K562 (cell line): ENCODE data around the gene KIR2DL4. TPM values are rescaled to one million over a fixed set of nuclear protein-coding genes. Genes with fewer than 3 reads are reported as not detected.

Experiments
- ATAC-seq: fragments of 200-7000 bp; cut with Tn5 transposase; 3 replicates; pipeline ENCODE4 v1.9.1; 2020; ENCODE audit warnings: moderate library complexity
- BruUV-seq: library from RNA; stranded (reverse); fragments of 400-500 nt; replicated peaks from 2 replicates; lab custom pipeline; 2021; lab: Mats Ljungman, UMichigan
- CTCF ChIA-PET: fragments of 300-600 bp; formaldehyde crosslinking; extraction: SDS; loops from one replicate; lab custom pipeline; 2021; ENCODE audit warnings: low intra/inter-chr PET ratio; lab: Yijun Ruan, JAX
- POLR2A ChIA-PET: fragments of 300-600, 350-650 bp; sonication (Branson Sonifier 250); formaldehyde crosslinking; extraction: SDS; loops from one replicate; lab custom pipeline; 2021; ENCODE audit warnings: antibody characterized with exemption, inconsistent platforms; lab: Yijun Ruan, JAX
- DNase-seq, 4 experiments: peaks; one replicate each; pipeline versions ENCODE4 v3.0.0 to v3.0.0-alpha.2; 2011 to 2018; ENCODE audit warnings: low spot score in 3 of 4, mixed read lengths in 3 of 4; ENCODE audit errors: extremely low read depth in 1 of 4
- FAIRE-seq: peaks from 2 replicates; lab custom pipeline; 2011; peaks lifted over from hg19 to GRCh38; lab: Jason Lieb, UNC
- H2AFZ ChIP-seq: 2 replicates; pipeline ENCODE4 v1.6.0; 2011; ENCODE audit warnings: low read depth, low read length, control low read depth, inconsistent platforms
- H3K27ac ChIP-seq: fragments of 200-600 bp; 3 replicates; pipeline ENCODE4 v1.8.0; 2011; ENCODE audit warnings: low read depth, mild to moderate bottlenecking, control low read depth, inconsistent platforms, low read length, moderate library complexity, mixed read lengths; ENCODE audit errors: extremely low read depth
- H3K27me3 ChIP-seq, 2 experiments: fragments of 300-600 bp in 1 of 2; 2 replicates in 1 of 2; 3 replicates in 1 of 2; pipeline versions ENCODE4 v1.6.0 to v1.8.0; 2011; ENCODE audit warnings: inconsistent platforms in 2 of 2, low read length in 2 of 2, mild to moderate bottlenecking in 1 of 2, mixed read lengths in 1 of 2, moderate library complexity in 1 of 2; ENCODE audit not compliant: control insufficient read depth in 2 of 2, insufficient read depth in 2 of 2
- H3K36me3 ChIP-seq: fragments of 300-600 bp; 3 replicates; pipeline ENCODE4 v1.8.0; 2011; ENCODE audit warnings: mild to moderate bottlenecking, low read length, inconsistent platforms; ENCODE audit not compliant: control insufficient read depth, insufficient read depth
- H3K4me1 ChIP-seq, 2 experiments: fragments of 200-600 bp in 1 of 2; replicated peaks in 1 of 2; 2 replicates in 1 of 2; 3 replicates in 1 of 2; pipeline versions ENCODE4 v1.5.1 to v1.8.0; 2011; ENCODE audit warnings: inconsistent platforms in 2 of 2, low read length in 2 of 2, mild to moderate bottlenecking in 1 of 2, mixed read lengths in 1 of 2, moderate library complexity in 1 of 2; ENCODE audit not compliant: control insufficient read depth in 2 of 2, insufficient read depth in 2 of 2
- H3K4me2 ChIP-seq: 2 replicates; pipeline ENCODE4 v1.6.1; 2011; ENCODE audit warnings: low read length, control low read depth, inconsistent platforms, mixed read lengths; ENCODE audit not compliant: insufficient read depth
- H3K4me3 ChIP-seq: fragments of 200-600 bp; sonication (generic), shearing (Covaris generic); 2 replicates; pipeline ENCODE4 v1.5.1; 2016; ENCODE audit warnings: control low read depth, inconsistent platforms
- H3K79me2 ChIP-seq: fragments of 200-600 bp; 3 replicates; pipeline ENCODE4 v1.8.0; 2011; ENCODE audit warnings: low read length, inconsistent platforms; ENCODE audit not compliant: control insufficient read depth, insufficient read depth
- H3K9ac ChIP-seq, 2 experiments: 2 replicates each; pipeline versions ENCODE4 v1.6.0 to v1.6.1; 2011; ENCODE audit warnings: low read depth in 2 of 2, low read length in 2 of 2, control low read depth in 1 of 2, inconsistent platforms in 1 of 2, mild to moderate bottlenecking in 1 of 2, mixed read lengths in 1 of 2; ENCODE audit not compliant: insufficient read depth in 1 of 2
- H3K9me1 ChIP-seq: one replicate; pipeline ENCODE4 v1.6.0; 2011; ENCODE audit warnings: inconsistent platforms, mild to moderate bottlenecking, low read length, moderate library complexity; ENCODE audit not compliant: control insufficient read depth, insufficient read depth
- H3K9me3 ChIP-seq: replicated peaks from 2 replicates; pipeline ENCODE4 v1.5.1; 2011; ENCODE audit warnings: low read depth, low read length, inconsistent platforms; ENCODE audit not compliant: control insufficient read depth, insufficient read depth
- H4K20me1 ChIP-seq: replicated peaks from 2 replicates; pipeline ENCODE4 v1.6.1; 2011; ENCODE audit warnings: low read length, inconsistent platforms, mixed read lengths; ENCODE audit not compliant: control insufficient read depth, insufficient read depth
- KLF1 ChIP-seq: fragments of 450-650 bp; IDR thresholded peaks from 2 replicates; pipeline ENCODE4 v1.6.1; 2016; ENCODE audit warnings: missing genetic modification characterization, missing compliant biosample characterization
- PRDM10 ChIP-seq: fragments of 450-650 bp; IDR thresholded peaks from 2 replicates; pipeline ENCODE4 v1.6.1; 2018; ENCODE audit not compliant: partially characterized antibody
- WGBS: fragments of 100-300 bp; shearing (Covaris generic); methylation state at CpG from one replicate; pipeline ENCODE4 v1.1.6; 2016; ENCODE audit warnings: low coverage, mixed read lengths; ENCODE audit not compliant: insufficient coverage; ENCODE audit errors: missing lambda C conversion rate; 5-methylcytosine and 5-hydroxymethylcytosine counted together
- in situ Hi-C: fragments of 300-500 bp; cut with MboI; formaldehyde crosslinking; loops from 4 replicates; pipeline ENCODE4 v1.15.0; 2018; ENCODE audit warnings: inconsistent platforms, mixed read lengths
- intact Hi-C: fragments of 100-400 bp; cut with micrococcal nuclease; formaldehyde crosslinking; loops from 2 replicates; pipeline ENCODE4 v1.14.2; 2022
- polyA plus RNA-seq, 8 experiments: library from polyadenylated mRNA; depleted of rRNA in 4 of 8; stranded (reverse) in 5 of 8; unstranded in 3 of 8; fragments of >200 nt; fragmentation: Nextera tagmentation in 2 of 8; fragmentation: Illumina TruSeq in 1 of 8; extraction: Ambion mirVana in 2 of 8; extraction: Trizol in 1 of 8; gene quantifications; 2 replicates each; pipeline versions ENCODE4 v1.2.1 to v1.2.3, GENCODE V29; 2011 to 2014; ENCODE audit warnings: inconsistent platforms in 1 of 8, missing spikeins in 1 of 8
- total RNA-seq, 7 experiments: library from RNA; depleted of rRNA in 6 of 7; stranded (reverse); fragments of >200 nt in 6 of 7; fragmentation: Illumina TruSeq in 2 of 7; extraction: Trizol in 2 of 7; gene quantifications; 2 replicates each; pipeline versions ENCODE4 v1.2.1 to v1.2.3, GENCODE V29; 2011 to 2021; ENCODE audit warnings: low replicate concordance in 1 of 7

The KIR2DL4 gene
- total and polyA plus RNA-seq, 9 of the 15 experiments (the other 6 are each of a cell fraction or from before 2014, with no cell fraction given): not detected

DNA sequence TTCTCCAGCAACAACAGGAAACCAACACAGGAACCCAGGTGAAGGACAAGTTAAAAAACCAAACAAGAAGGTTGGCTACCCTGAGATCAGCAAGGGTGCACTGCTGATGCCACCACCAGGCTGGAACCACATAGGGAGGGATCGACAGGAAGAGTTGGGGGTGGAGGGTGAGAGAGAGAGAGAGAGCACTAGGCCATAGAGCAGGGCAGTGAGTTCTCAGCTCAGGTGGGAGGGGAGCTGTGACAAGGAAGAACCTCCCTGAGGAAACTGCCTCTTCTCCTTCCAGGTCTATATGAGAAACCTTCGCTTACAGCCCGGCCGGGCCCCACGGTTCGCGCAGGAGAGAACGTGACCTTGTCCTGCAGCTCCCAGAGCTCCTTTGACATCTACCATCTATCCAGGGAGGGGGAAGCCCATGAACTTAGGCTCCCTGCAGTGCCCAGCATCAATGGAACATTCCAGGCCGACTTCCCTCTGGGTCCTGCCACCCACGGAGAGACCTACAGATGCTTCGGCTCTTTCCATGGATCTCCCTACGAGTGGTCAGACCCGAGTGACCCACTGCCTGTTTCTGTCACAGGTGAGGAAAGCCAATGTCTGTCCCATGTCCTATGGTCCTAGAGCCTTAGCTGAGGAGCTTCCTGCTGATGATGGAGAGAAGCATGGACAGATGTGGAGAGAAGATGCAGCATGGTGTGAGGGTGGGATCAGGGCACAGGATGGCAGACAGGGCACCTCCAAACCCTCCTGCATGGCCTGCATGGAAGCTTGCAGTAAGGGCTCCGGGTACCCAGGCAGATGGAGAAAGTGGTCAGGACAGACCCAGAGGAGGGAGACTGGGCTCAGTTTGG lies 2.5 kb downstream of the KIR2DL4 start:
- H3K27ac ChIP-seq: no peak overlapping the region
- no peak overlapping the region for H3K9ac ChIP-seq
- H3K4me3 ChIP-seq: no peak overlapping the region
- H2AFZ ChIP-seq: no peak overlapping the region
- peaks cover 5 to 59% of the 10 kb centered on the region in 2 experiments; a peak in 4 of 5 replicates for H3K27me3 ChIP-seq
- no peaks in the 10 kb centered on the region for H3K9me3 ChIP-seq
- no peaks in the 10 kb centered on the region for H3K4me1 ChIP-seq
- intact Hi-C loops: no loop called here
- ATAC-seq (no peak), FAIRE-seq (no peak), DNase-seq (no peak)
- in situ Hi-C loops: no loop called here
- ChIA-PET CTCF (no interaction called here), POLR2A (no interaction called here)
- WGBS: 1% methylated on average over 8 of the region's 14 CpGs
- H3K4me2 ChIP-seq: no peak overlapping the region
- H3K36me3 ChIP-seq: no peaks in the 10 kb centered on the region
- 0 out of 2 replicates have a peak, but pooled peaks cover 2% of the 10 kb centered on the region for H4K20me1 ChIP-seq
- no peaks in the 10 kb centered on the region for H3K9me1 ChIP-seq
- TF ChIP-seq KLF1 (no peak), PRDM10 (peak; percentile 17)
- no peaks in the 10 kb centered on the region for H3K79me2 ChIP-seq
- BruUV-seq: no TSS peak
